HG03045 (cell line): Measurements from ENCODE around the gene STK31.
"Not testable (repeated sequence)": the region's sequence is repeated elsewhere in the genome, so short reads cannot be mapped to it uniquely, and the experiment has no call there.

Experiments
- ATAC-seq: cut with Tn5 transposase; IDR thresholded peaks from one replicate; pipeline ENCODE4 v1.9.1; 2021; ENCODE audit warnings: mild to moderate bottlenecking, moderate library complexity; ENCODE audit not compliant: unreplicated experiment

STK31 gene

GRCh38 chr7:23802720-23803397 is 92.8 kb downstream of the STK31 start:
- no peak for ATAC-seq

GRCh38 chr7:23804707-23805106 is 94.7 kb downstream of the STK31 start:
- ATAC-seq, result no peak

- no peak for ATAC-seq
Observed at GRCh38 chr7:23808421-23808820, 98.4 kb downstream of the STK31 start.

GRCh38 chr7:23810099-23810498 is 100.1 kb downstream of the STK31 start:
- no peak for ATAC-seq

- no peak for ATAC-seq
Observed at GRCh38 chr7:23811540-23811939, 101.5 kb downstream of the STK31 start.

DNA sequence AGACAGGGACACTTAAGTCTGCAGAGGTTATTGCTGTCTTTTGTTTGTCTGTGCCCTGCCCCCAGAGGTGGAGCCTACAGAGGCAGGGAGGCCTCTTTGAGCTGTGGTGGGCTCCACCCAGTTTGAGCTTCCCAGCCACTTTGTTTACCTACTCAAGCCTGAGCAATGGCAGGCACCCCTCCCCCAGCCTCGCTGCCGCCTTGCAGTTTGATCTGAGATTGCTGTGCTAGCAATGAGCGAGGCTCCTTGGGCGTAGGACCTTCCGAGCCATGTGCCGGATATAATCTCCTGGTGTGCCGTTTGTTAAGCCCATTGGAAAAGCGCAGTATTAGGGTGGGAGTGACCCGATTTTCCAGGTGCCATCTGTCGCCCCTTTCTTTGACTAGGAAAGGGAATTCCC is 118.1 kb downstream of the STK31 start:
- ATAC-seq, result not testable (repeated sequence)

- ATAC-seq, result not testable (repeated sequence)
Observed at GRCh38 chr7:23832733-23833132, 122.7 kb downstream of the STK31 start.

- ATAC-seq, result no peak
Observed at GRCh38 chr7:23833405-23833804, 123.4 kb downstream of the STK31 start.

- ATAC-seq, result not testable (repeated sequence)
Observed at GRCh38 chr7:23844837-23845236, 134.8 kb downstream of the STK31 start.

DNA sequence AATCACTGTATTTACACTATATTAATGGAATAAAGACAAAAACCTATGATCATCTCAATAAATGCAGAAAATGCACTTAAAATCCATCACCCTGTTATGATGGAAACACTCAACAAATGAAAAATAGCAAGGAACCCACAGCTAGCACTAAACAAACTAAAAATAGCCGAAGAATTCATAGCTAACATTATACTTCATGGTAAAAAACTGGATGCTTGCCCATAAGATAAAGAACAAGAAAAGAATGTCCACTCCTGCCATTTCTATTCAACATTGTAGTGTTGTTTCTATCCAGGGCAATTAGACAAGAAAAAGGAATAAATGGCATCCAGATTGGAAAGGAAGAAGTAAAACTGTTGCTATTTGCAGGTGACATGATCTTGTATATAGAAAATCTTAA is 142.1 kb downstream of the STK31 start:
- ATAC-seq, result no peak

- no peak for ATAC-seq
Observed at GRCh38 chr7:23852988-23853387, 143.0 kb downstream of the STK31 start.

GRCh38 chr7:23863209-23863787 is 153.3 kb downstream of the STK31 start:
- ATAC-seq, result no peak

DNA sequence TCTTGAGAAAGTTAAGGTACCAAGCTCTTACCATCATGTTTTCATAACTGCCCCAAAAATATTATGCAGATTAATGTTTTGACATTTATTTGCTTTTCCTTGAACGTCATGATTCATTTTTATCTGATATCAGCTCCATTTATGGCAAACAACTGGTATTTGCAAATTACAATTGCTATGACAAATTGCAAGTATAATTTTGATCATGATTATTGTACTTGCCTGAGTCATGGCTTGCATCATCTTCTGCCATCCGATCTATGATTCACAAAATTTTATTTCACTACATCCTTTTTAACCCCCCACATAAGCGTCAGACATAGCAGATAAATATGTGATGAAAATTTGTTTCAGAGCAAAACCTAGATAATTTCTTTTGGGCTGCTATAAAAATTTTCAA is 155.0 kb downstream of the STK31 start:
- ATAC-seq, result no peak

- no peak for ATAC-seq
Observed at GRCh38 chr7:23873306-23873705, 163.3 kb downstream of the STK31 start.

- not testable (repeated sequence) for ATAC-seq
Observed at GRCh38 chr7:23876526-23876925, 166.5 kb downstream of the STK31 start.
